NCI-H1417 (cell line): Measurements from ENCODE around the gene VASH2.

Experiments used
- DNase-seq, 3 experiments: peaks; one replicate each; lab custom pipeline; 2025; lab: John Stamatoyannopoulos, UW

Gene VASH2

DNA sequence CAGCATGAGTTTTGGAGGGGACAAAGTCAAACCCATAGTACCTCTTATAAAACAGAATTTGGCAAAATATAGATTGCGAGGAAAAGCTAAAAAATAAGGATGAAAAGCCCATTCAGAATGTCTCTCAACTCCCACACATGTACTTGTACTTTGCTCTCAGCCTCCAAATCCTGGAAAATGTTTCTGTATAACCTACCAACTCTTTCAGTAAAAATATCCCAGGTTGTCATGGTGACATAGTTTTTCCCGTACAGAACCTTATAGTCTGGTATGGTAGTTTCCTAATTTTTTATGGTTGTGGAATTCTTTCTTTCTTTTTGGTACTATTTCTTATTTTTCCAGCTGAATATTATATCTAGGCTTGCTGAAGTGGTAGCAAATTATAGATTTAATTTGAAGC, 85.2 kb downstream of the VASH2 start:
- no peak for DNase-seq
